ENCODE measurements around the gene KIAA1217.

DNA sequence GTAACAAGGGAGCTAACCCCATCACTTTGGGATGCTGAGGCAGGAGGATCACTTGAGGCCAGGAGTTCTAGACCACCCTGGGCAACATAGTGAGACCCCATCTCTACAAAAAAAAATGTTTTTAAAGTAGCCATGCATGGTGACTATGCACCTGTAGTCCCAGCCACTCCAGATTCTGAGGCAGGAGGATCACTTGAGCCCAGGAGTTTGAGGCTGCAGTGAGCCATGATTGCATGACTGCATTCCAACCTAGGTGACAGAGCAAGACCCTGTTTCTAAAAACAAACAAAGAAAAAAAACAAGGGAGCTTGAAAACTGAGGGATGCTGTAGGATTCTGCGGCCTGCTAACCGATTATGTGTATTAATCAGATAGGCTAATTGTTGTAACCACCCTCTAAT lies 4.9 kb downstream of the KIAA1217 start:
- TF ChIP-seq CTCF (IDR thresholded peaks at IDR 0.05; ENCODE audit: insufficient read depth, low read length, poor library complexity, severe bottlenecking): no peak
- no peak for TF ChIP-seq EZH2phosphoT487 (conservative IDR thresholded peaks at IDR 0.05; ENCODE audit: low read length)
